Loucy (cell line): Measurements from ENCODE around the gene CDH4.

Experiments
- CTCF ChIP-seq: fragments of 200-600 bp; sonication (generic); conservative IDR thresholded peaks from 2 replicates; pipeline ENCODE4 v1.5.1; 2014; ENCODE audit warnings: mild to moderate bottlenecking, antibody characterized with exemption, low read length
- EZH2phosphoT487 ChIP-seq: fragments of 200-600 bp; IDR thresholded peaks from 2 replicates; pipeline ENCODE4 v1.6.1; 2018; ENCODE audit warnings: antibody characterized with exemption, mild to moderate bottlenecking, moderate library complexity, borderline replicate concordance

GRCh38 chr20:61631751-61632150 lies 379.7 kb downstream of the CDH4 start:
- no peak for TF ChIP-seq CTCF
- TF ChIP-seq EZH2phosphoT487 = no peak
